ENCODE results near the gene DCLK1.

DNA sequence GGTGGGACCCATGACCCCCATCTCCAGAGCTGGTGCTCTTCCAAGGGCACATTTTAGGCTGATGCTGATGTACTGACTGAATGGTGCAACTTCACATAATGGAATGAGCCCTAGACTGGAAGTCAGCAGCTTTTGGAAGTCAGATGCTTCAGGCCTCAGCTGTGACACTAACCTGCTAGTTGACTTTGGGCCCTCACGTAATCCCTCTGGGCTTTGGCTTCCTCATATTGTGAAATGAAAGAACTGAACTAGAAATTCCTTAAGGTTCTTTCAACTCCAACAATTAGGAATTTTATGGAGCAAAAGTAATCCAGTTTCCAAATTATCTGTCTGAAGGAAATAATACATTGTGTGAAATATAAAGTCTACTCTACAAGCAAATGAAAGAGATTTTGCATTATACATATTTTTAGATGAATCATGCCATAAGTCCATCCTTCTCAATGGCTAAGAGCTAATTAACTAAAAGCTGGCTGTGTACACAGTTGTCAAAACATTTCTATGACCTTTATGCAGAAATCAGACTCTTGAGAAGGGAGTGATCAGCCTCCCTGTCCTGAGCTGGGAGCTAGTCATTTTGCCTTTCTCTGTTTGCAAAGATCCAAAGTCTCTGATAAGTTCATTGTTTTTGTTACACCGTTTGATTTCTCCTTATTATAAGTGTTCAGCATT lies 204.2 kb downstream of the DCLK1 start:
- TF ChIP-seq, protein P1, sequence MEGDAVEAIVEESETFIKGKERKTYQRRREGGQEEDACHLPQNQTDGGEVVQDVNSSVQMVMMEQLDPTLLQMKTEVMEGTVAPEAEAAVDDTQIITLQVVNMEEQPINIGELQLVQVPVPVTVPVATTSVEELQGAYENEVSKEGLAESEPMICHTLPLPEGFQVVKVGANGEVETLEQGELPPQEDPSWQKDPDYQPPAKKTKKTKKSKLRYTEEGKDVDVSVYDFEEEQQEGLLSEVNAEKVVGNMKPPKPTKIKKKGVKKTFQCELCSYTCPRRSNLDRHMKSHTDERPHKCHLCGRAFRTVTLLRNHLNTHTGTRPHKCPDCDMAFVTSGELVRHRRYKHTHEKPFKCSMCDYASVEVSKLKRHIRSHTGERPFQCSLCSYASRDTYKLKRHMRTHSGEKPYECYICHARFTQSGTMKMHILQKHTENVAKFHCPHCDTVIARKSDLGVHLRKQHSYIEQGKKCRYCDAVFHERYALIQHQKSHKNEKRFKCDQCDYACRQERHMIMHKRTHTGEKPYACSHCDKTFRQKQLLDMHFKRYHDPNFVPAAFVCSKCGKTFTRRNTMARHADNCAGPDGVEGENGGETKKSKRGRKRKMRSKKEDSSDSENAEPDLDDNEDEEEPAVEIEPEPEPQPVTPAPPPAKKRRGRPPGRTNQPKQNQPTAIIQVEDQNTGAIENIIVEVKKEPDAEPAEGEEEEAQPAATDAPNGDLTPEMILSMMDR (IDR thresholded peaks at IDR 0.05) = no peak
- no peak for TF ChIP-seq EZH2 (IDR thresholded peaks at IDR 0.05)
- no peak for TF ChIP-seq EZH2phosphoT487 (IDR thresholded peaks at IDR 0.05)
